AG09309 (cell line): ENCODE data around the gene MAN2A1.

Experiments used
- DNase-seq: peaks from one replicate; pipeline ENCODE4 v3.0.0-alpha.2; 2010; ENCODE audit warnings: low read depth
- H3K4me3 ChIP-seq: 2 replicates; pipeline ENCODE4 v1.5.1; 2011; ENCODE audit warnings: mild to moderate bottlenecking, low read depth, low read length, moderate library complexity; ENCODE audit not compliant: control insufficient read depth
- TF ChIP-seq, protein P1 (sequence below): IDR thresholded peaks from 2 replicates; pipeline ENCODE4 v1.5.1; 2011; ENCODE audit warnings: mild to moderate bottlenecking, low read depth, low read length, inconsistent platforms; ENCODE audit not compliant: insufficient read depth, control insufficient read depth; ENCODE audit errors: missing control alignments

MAN2A1 gene

DNA sequence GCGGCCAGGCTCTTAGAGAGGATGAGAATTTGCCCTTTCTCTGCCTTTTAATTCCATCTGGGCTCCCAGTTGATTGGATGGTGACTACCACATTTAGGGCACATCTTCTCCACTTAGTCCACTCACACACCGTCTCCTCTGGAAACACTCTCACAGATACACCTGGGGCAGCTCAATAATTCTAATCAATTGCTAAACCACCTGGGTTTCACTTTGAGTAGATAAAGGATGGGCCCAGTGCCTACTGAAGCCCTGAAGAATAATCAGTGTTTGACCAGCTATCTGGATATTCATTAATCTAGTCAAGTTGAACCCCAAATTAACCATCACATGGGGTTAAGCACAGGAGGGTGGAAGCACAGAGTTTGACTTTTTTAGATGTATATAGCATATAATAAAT, 19.1 kb downstream of the MAN2A1 start:
- no peak overlapping the region for H3K4me3 ChIP-seq
- TF ChIP-seq, protein P1, sequence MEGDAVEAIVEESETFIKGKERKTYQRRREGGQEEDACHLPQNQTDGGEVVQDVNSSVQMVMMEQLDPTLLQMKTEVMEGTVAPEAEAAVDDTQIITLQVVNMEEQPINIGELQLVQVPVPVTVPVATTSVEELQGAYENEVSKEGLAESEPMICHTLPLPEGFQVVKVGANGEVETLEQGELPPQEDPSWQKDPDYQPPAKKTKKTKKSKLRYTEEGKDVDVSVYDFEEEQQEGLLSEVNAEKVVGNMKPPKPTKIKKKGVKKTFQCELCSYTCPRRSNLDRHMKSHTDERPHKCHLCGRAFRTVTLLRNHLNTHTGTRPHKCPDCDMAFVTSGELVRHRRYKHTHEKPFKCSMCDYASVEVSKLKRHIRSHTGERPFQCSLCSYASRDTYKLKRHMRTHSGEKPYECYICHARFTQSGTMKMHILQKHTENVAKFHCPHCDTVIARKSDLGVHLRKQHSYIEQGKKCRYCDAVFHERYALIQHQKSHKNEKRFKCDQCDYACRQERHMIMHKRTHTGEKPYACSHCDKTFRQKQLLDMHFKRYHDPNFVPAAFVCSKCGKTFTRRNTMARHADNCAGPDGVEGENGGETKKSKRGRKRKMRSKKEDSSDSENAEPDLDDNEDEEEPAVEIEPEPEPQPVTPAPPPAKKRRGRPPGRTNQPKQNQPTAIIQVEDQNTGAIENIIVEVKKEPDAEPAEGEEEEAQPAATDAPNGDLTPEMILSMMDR, result no peak
- DNase-seq, result no peak

DNA sequence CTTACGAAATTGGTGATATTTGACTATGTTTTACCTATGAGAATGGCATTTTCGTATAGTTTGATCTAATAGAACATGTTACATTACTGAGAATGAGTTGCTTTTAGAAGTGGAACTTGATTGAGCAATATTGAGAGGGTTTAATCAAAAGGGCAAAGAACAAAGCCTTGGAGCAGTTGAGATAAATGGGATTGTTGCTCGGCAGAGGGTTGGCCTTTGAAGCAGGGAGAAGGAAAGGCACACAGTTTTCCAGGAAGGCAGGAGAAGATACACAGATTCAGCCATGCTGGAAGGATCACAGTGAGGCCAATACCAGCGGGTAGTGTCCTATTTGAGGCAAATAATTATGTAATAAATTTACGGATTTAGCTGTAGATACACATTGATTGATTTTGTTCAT, 19.5 kb downstream of the MAN2A1 start:
- H3K4me3 ChIP-seq, result no peak overlapping the region
- no peak for DNase-seq
- TF ChIP-seq, protein P1, result no peak

- TF ChIP-seq, protein P1, result no peak
- DNase-seq, result no peak
- no peak overlapping the region for H3K4me3 ChIP-seq
Observed at GRCh38 chr5:109711673-109712072, 21.9 kb downstream of the MAN2A1 start.

DNA sequence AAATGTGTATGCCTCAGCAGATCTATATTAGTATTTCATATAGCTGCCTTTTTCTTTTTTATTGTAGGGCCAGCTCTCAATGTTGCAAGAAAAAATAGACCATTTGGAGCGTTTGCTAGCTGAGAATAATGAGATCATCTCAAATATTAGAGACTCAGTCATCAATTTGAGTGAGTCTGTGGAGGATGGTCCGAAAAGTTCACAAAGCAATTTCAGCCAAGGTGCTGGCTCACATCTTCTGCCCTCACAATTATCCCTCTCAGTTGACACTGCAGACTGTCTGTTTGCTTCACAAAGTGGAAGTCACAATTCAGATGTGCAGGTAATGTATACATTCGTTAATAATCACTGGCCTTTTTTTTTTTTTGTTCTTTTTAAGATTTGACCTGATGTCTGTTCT, 23.7 kb downstream of the MAN2A1 start:
- H3K4me3 ChIP-seq, result no peak overlapping the region
- TF ChIP-seq, protein P1, result no peak
- DNase-seq, result no peak

GRCh38 chr5:109714592-109714991, 24.9 kb downstream of the MAN2A1 start:
- no peak overlapping the region for H3K4me3 ChIP-seq

DNA sequence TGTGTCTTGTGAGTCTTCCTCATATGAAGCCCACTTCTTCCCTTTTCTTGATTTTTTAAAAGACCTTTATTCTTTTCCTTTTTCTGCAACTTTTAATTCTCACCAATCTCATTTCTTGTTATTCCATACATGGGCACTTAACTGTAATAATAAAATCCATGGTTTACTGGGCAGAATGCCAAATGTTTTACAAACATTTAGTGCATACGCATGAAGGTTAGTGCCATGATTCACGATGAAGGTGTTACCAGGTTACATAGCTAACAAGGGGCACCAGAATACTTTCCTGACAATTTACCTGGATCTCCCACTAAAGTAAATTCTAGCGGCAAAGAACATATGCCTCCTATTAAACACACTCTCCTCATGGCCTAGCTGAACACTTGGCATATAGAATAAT, 28.5 kb downstream of the MAN2A1 start:
- TF ChIP-seq, protein P1, result no peak
- DNase-seq, result no peak
- no peak overlapping the region for H3K4me3 ChIP-seq

More at GRCh38 chr5:109714592-109714991, 24.9 kb downstream of the MAN2A1 start:
- no peak for DNase-seq
- TF ChIP-seq, protein P1, result no peak

DNA sequence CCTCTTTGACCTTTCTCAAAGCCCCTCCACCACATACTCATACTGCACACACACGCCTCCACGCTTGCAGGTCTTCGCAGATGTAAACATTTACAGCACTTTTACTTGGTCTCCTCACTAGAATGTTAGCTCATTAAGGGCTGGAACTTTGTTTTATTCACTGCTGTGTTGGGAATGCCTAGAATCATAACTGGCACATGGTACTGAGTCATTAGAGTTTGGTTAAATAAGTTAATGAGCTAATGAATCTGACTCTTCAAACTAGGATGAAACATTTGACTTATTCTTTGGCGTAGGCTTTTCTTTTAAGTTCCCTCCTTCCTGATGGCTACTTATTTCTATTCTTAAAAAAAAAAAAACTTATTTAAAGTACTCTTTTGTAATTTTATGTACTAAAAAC, 28.9 kb downstream of the MAN2A1 start:
- no peak for DNase-seq
- TF ChIP-seq, protein P1, result no peak
- no peak overlapping the region for H3K4me3 ChIP-seq
